Neural progenitor cell (in vitro differentiated cells): ENCODE results near the gene ZNF862. TPM values are rescaled to one million over a fixed set of nuclear protein-coding genes. Genes with fewer than 3 reads are reported as not detected.
A peak's percentile ranks its signal among the peaks of the same experiment; 100 is the strongest.
"Not testable (repeated sequence)": the region's sequence is repeated elsewhere in the genome, so short reads cannot be mapped to it uniquely, and the experiment has no call there.

Experiments used
- DNase-seq: peaks from one replicate; pipeline ENCODE4 v3.0.0-alpha.2; 2016; ENCODE audit warnings: low spot score
- H2AFZ ChIP-seq: fragments of 200-600 bp; sonication (generic); replicated peaks from 2 replicates; pipeline ENCODE4 v1.6.1; 2016; ENCODE audit warnings: antibody characterized with exemption
- H3F3A ChIP-seq: fragments of 200-600 bp; sonication (generic); 2 replicates; pipeline ENCODE4 v1.6.1; 2016; ENCODE audit warnings: antibody characterized with exemption, low read depth
- H3K27ac ChIP-seq: fragments of 200-600 bp; sonication (generic); 2 replicates; pipeline ENCODE4 v1.5.1; 2016; ENCODE audit warnings: mild to moderate bottlenecking
- H3K27me3 ChIP-seq: fragments of 200-600 bp; sonication (generic); 2 replicates; pipeline ENCODE4 v1.6.1; 2016; ENCODE audit warnings: mild to moderate bottlenecking, moderate library complexity
- H3K36me3 ChIP-seq: fragments of 200-600 bp; sonication (generic); 2 replicates; pipeline ENCODE4 v1.5.1; 2016
- H3K4me1 ChIP-seq: fragments of 200-600 bp; sonication (generic); 2 replicates; pipeline ENCODE4 v1.6.1; 2016; ENCODE audit warnings: mixed run types
- H3K4me2 ChIP-seq: fragments of 200-600 bp; sonication (generic); 2 replicates; pipeline ENCODE4 v1.6.1; 2016
- H3K4me3 ChIP-seq: fragments of 200-600 bp; sonication (generic); 2 replicates; pipeline ENCODE4 v1.5.1; 2016
- H3K79me2 ChIP-seq: fragments of 200-600 bp; sonication (generic); 2 replicates; pipeline ENCODE4 v1.6.1; 2016; ENCODE audit warnings: low read depth
- H3K9ac ChIP-seq: fragments of 200-600 bp; sonication (generic); 2 replicates; pipeline ENCODE4 v1.6.1; 2016
- H3K9me3 ChIP-seq: fragments of 200-600 bp; sonication (generic); 2 replicates; pipeline ENCODE4 v1.5.1; 2016; ENCODE audit warnings: low read depth
- H4K20me1 ChIP-seq: fragments of 200-600 bp; sonication (generic); 2 replicates; pipeline ENCODE4 v1.6.1; 2016; ENCODE audit warnings: low read depth
- H3K27ac Mint-ChIP-seq: 3 replicates; pipeline ENCODE4 v1.8.0; 2021; ENCODE audit warnings: mixed read lengths
- H3K27me3 Mint-ChIP-seq: 2 replicates; pipeline ENCODE4 v1.8.0; 2022; ENCODE audit warnings: low read depth, mild to moderate bottlenecking, inconsistent platforms, moderate library complexity, mixed read lengths; ENCODE audit not compliant: insufficient read depth
- H3K36me3 Mint-ChIP-seq: 3 replicates; pipeline ENCODE4 v1.8.0; 2021; ENCODE audit warnings: mixed read lengths
- H3K4me1 Mint-ChIP-seq: 3 replicates; pipeline ENCODE4 v1.8.0; 2021; ENCODE audit warnings: mixed read lengths
- H3K4me3 Mint-ChIP-seq: 3 replicates; pipeline ENCODE4 v1.8.0; 2021; ENCODE audit warnings: mild to moderate bottlenecking, moderate library complexity, mixed read lengths
- H3K9me3 Mint-ChIP-seq: 3 replicates; pipeline ENCODE4 v1.8.0; 2020; ENCODE audit warnings: mixed read lengths
- EZH2 ChIP-seq: fragments of 200-600 bp; sonication (generic); IDR thresholded peaks from 2 replicates; pipeline ENCODE4 v1.6.1; 2017; ENCODE audit warnings: antibody characterized with exemption, mild to moderate bottlenecking, moderate library complexity
- EZH2phosphoT487 ChIP-seq: fragments of 200-600 bp; sonication (generic); IDR thresholded peaks from 2 replicates; pipeline ENCODE4 v1.6.1; 2017; ENCODE audit warnings: antibody characterized with exemption
- total RNA-seq: library from RNA; depleted of rRNA; stranded (reverse); fragments of >200 nt; gene quantifications from 2 replicates; pipeline ENCODE4 v1.2.3, GENCODE V29; 2015; ENCODE audit warnings: low replicate concordance
- TF ChIP-seq, protein P1 (sequence below): fragments of 200-600 bp; sonication (generic); IDR thresholded peaks from 2 replicates; pipeline ENCODE4 v1.5.1; 2017; ENCODE audit warnings: antibody characterized with exemption, mild to moderate bottlenecking

ZNF862 gene
- total RNA-seq, 1 donor from 2014 or later: 5.9 TPM

DNA sequence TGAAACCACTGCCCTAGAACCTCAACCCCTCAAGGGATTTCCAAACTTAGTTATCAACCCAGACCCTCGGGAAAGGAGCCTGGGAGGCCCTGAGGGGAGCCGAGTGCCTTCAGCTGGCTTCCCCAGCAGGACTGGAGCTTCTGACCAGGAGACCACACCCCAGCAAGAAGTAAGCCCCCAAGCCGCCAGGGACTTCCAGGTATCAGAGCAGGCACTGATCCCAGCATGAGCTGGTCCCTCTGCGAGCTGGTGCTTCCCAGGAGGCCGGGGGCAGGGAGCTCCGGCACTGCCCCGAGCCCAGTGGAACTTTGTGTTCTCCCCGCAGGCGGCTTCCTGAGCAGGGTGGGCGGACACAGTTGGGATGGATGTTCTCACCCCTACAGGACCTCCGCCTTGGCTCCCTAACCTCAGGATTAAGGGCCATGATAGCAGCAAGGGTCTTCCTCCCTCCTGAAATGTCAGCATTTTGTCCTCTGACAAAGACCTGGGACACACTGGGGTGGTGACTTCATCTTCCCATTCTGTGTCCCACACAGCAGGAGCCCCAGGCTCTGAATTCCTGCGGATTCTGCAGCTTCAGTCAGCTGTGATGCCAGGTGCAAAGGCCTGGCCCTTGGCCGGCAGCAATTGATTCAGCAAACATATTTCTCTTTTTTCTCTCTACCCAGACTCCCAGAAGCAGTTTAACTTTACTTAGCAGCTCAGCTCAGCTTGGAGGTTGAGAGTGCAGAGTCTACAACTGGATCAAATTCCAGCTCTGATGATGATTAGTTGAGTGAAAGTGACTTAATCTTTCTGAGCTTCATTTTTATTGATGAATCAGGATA is 47.2 kb downstream of the ZNF862 start:
- H3K4me3 ChIP-seq: no peak overlapping the region
- Mint-ChIP-seq H3K9me3 (no peaks in the 10 kb centered on the region), H3K27me3 (peaks cover 3% of the 10 kb centered on the region), H3K4me1 (peaks cover 38% of the 10 kb centered on the region), H3K4me3 (no peak overlapping the region), H3K27ac (peak overlapping the region; percentile 50), H3K36me3 (peaks cover 4% of the 10 kb centered on the region)
- H3K4me2 ChIP-seq: peak overlapping the region; percentile 62
- H3K9me3 ChIP-seq: no peaks in the 10 kb centered on the region
- H3F3A ChIP-seq: peaks cover 11% of the 10 kb centered on the region
- H3K4me1 ChIP-seq: peaks cover 21% of the 10 kb centered on the region
- no peaks in the 10 kb centered on the region for H3K36me3 ChIP-seq
- H3K79me2 ChIP-seq: no peaks in the 10 kb centered on the region
- TF ChIP-seq EZH2phosphoT487: no peak
- no peak for TF ChIP-seq EZH2
- TF ChIP-seq, protein P1, sequence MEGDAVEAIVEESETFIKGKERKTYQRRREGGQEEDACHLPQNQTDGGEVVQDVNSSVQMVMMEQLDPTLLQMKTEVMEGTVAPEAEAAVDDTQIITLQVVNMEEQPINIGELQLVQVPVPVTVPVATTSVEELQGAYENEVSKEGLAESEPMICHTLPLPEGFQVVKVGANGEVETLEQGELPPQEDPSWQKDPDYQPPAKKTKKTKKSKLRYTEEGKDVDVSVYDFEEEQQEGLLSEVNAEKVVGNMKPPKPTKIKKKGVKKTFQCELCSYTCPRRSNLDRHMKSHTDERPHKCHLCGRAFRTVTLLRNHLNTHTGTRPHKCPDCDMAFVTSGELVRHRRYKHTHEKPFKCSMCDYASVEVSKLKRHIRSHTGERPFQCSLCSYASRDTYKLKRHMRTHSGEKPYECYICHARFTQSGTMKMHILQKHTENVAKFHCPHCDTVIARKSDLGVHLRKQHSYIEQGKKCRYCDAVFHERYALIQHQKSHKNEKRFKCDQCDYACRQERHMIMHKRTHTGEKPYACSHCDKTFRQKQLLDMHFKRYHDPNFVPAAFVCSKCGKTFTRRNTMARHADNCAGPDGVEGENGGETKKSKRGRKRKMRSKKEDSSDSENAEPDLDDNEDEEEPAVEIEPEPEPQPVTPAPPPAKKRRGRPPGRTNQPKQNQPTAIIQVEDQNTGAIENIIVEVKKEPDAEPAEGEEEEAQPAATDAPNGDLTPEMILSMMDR: no peak
- peak; percentile 82 for DNase-seq
- H4K20me1 ChIP-seq: no peaks in the 10 kb centered on the region
- H2AFZ ChIP-seq: no peak overlapping the region
- no peak overlapping the region for H3K9ac ChIP-seq
- H3K27ac ChIP-seq: peak overlapping the region; percentile 67
- peaks cover 8% of the 10 kb centered on the region for H3K27me3 ChIP-seq

- Histone ChIP-seq H4K20me1 (no peaks in the 10 kb centered on the region), H3K27ac (peak overlapping the region; percentile 62), H3K79me2 (no peaks in the 10 kb centered on the region), H3K4me3 (no peak overlapping the region), H3K4me2 (peak overlapping the region; percentile 62), H2AFZ (no peak overlapping the region), H3F3A (peaks cover 11% of the 10 kb centered on the region), H3K27me3 (peaks cover 8% of the 10 kb centered on the region), H3K36me3 (no peaks in the 10 kb centered on the region), H3K4me1 (peaks cover 21% of the 10 kb centered on the region), H3K9ac (no peak overlapping the region), H3K9me3 (no peaks in the 10 kb centered on the region)
- Mint-ChIP-seq H3K27me3 (peaks cover 3% of the 10 kb centered on the region), H3K4me3 (peak overlapping the region; percentile 21), H3K9me3 (no peaks in the 10 kb centered on the region), H3K4me1 (peaks cover 38% of the 10 kb centered on the region), H3K36me3 (peaks cover 4% of the 10 kb centered on the region), H3K27ac (no peak overlapping the region)
- no peak for DNase-seq
- no peak for TF ChIP-seq EZH2phosphoT487
- TF ChIP-seq, protein P1: no peak
- TF ChIP-seq EZH2: no peak
Observed at GRCh38 chr7:149886018-149886415, 47.8 kb downstream of the ZNF862 start.

GRCh38 chr7:149887311-149887710 is 49.1 kb downstream of the ZNF862 start:
- no peaks in the 10 kb centered on the region for H3K9me3 ChIP-seq
- no peak for DNase-seq
- H3K4me3 Mint-ChIP-seq: no peak overlapping the region

DNA sequence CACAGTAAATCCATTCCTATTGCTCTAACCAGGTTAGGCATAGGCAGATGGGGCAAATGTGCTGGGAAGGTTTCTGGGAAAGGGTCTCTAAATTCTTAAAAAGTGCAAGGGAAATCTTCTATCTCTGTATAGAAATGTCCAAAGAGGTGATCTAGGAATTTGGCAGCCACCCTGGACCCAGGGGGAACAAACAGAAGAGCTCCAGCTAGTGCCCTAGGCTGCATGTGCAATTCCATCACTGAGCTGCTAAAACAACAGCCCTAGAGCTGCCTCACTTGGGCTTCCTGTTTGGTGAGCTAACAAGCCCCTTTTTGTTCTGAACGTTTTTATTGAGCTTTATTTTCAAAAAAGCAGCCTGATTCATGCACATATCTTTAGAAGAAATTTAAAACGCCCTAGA is 52.5 kb downstream of the ZNF862 start:
- H3K4me2 ChIP-seq, DNase-seq, H3K9ac ChIP-seq, H3K27me3 Mint-ChIP-seq, H3K4me3 Mint-ChIP-seq, H3K27me3 ChIP-seq, H3F3A ChIP-seq, H3K36me3 Mint-ChIP-seq, H2AFZ ChIP-seq, H3K4me1 ChIP-seq, H3K36me3 ChIP-seq, H4K20me1 ChIP-seq, H3K27ac Mint-ChIP-seq, H3K4me1 Mint-ChIP-seq, H3K79me2 ChIP-seq, H3K4me3 ChIP-seq, H3K9me3 Mint-ChIP-seq, H3K9me3 ChIP-seq, H3K27ac ChIP-seq: not testable (repeated sequence)

More at GRCh38 chr7:149887311-149887710, 49.1 kb downstream of the ZNF862 start:
- no peak overlapping the region for H3K9ac ChIP-seq
- H3K27me3 ChIP-seq: peaks cover 8% of the 10 kb centered on the region
- Mint-ChIP-seq H3K36me3 (peaks cover 4% of the 10 kb centered on the region), H3K27me3 (peaks cover 3% of the 10 kb centered on the region), H3K27ac (no peak overlapping the region), H3K9me3 (no peaks in the 10 kb centered on the region), H3K4me1 (peaks cover 36% of the 10 kb centered on the region)
- TF ChIP-seq, protein P1: no peak
- TF ChIP-seq EZH2phosphoT487 (no peak), EZH2 (no peak)
- H3F3A ChIP-seq: peaks cover 11% of the 10 kb centered on the region
- H3K27ac ChIP-seq: no peak overlapping the region
- H3K36me3 ChIP-seq: no peaks in the 10 kb centered on the region
- H3K4me3 ChIP-seq: no peak overlapping the region
- no peaks in the 10 kb centered on the region for H3K79me2 ChIP-seq
- H2AFZ ChIP-seq: no peak overlapping the region
- H3K4me1 ChIP-seq: peaks cover 21% of the 10 kb centered on the region
- no peaks in the 10 kb centered on the region for H4K20me1 ChIP-seq
- H3K4me2 ChIP-seq: no peak overlapping the region

DNA sequence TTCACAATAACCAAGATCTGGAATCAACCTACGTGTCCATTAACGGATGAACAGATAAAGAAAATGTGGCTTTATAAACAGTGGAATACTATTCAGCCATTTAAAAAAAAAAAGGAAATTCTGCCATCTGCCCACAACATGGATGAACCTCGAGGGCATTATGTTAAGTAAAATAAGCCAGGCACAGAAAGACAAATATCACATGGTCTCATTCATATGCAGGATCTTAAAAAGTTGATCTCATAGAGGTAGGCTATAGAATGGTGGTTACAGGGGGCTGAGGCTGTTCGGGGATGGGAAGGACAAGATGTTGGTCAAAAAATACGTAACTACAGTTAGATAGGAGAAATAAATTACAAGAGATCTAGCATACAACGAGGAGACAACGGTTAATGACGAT is 56.8 kb downstream of the ZNF862 start:
- H3K4me1 Mint-ChIP-seq, H3F3A ChIP-seq, H3K79me2 ChIP-seq, H3K4me1 ChIP-seq, H3K27me3 ChIP-seq, H3K27me3 Mint-ChIP-seq, H3K9ac ChIP-seq, H3K4me3 ChIP-seq, H3K9me3 ChIP-seq, H2AFZ ChIP-seq, H3K36me3 Mint-ChIP-seq, H3K4me3 Mint-ChIP-seq, H3K4me2 ChIP-seq, H3K9me3 Mint-ChIP-seq, H3K36me3 ChIP-seq, H3K27ac ChIP-seq, H3K27ac Mint-ChIP-seq, H4K20me1 ChIP-seq, DNase-seq: not testable (repeated sequence)
